Central memory CD8-positive, alpha-beta T cell (primary cell): ENCODE measurements around the gene GRIA4.
"Not testable (repeated sequence)": the region's sequence is repeated elsewhere in the genome, so short reads cannot be mapped to it uniquely, and the experiment has no call there.

Experiments
- ATAC-seq: fragments of 150-1000 bp; cut with Tn5 transposase; replicated peaks from 2 replicates; pipeline ENCODE4 v1.10.0; 2022; ENCODE audit warnings: mild to moderate bottlenecking, moderate FRiP score, moderate number of reproducible peaks; ENCODE audit not compliant: poor library complexity, severe bottlenecking; ENCODE audit errors: extremely low read depth
- DNase-seq, 2 donors: peaks; one replicate each; pipeline ENCODE4 v3.0.0; 2021; ENCODE audit warnings: low spot score in 2 of 2
- H3K27ac Mint-ChIP-seq: one replicate; pipeline ENCODE4 v1.8.0; 2022; ENCODE audit warnings: low read depth, mild to moderate bottlenecking, moderate library complexity, mixed read lengths
- H3K27me3 Mint-ChIP-seq: one replicate; pipeline ENCODE4 v1.8.0; 2022; ENCODE audit warnings: mixed read lengths
- H3K36me3 Mint-ChIP-seq: one replicate; pipeline ENCODE4 v1.8.0; 2022; ENCODE audit warnings: mild to moderate bottlenecking, moderate library complexity, mixed read lengths; ENCODE audit not compliant: insufficient read depth
- H3K4me1 Mint-ChIP-seq: one replicate; pipeline ENCODE4 v1.8.0; 2022; ENCODE audit warnings: mixed read lengths
- H3K4me3 Mint-ChIP-seq: one replicate; pipeline ENCODE4 v1.8.0; 2022; ENCODE audit warnings: mild to moderate bottlenecking, moderate library complexity, mixed read lengths
- H3K9me3 Mint-ChIP-seq: one replicate; pipeline ENCODE4 v1.8.0; 2022; ENCODE audit warnings: mixed read lengths

The GRIA4 gene

GRCh38 chr11:105863523-105863922 is 253.7 kb downstream of the GRIA4 start:
- H3K27ac Mint-ChIP-seq, result no peak overlapping the region
- ATAC-seq (no peak), DNase-seq (no peak)
- no peaks in the 10 kb centered on the region for H3K4me1 Mint-ChIP-seq
- no peak overlapping the region for H3K4me3 Mint-ChIP-seq
- H3K36me3 Mint-ChIP-seq, result no peaks in the 10 kb centered on the region
- no peaks in the 10 kb centered on the region for H3K9me3 Mint-ChIP-seq
- H3K27me3 Mint-ChIP-seq, result peaks cover 23% of the 10 kb centered on the region

- no peak overlapping the region for H3K27ac Mint-ChIP-seq
- ATAC-seq (no peak), DNase-seq (no peak)
- peaks cover 24% of the 10 kb centered on the region for H3K27me3 Mint-ChIP-seq
- H3K9me3 Mint-ChIP-seq, result no peaks in the 10 kb centered on the region
- no peak overlapping the region for H3K4me3 Mint-ChIP-seq
- H3K4me1 Mint-ChIP-seq, result no peaks in the 10 kb centered on the region
- H3K36me3 Mint-ChIP-seq, result no peaks in the 10 kb centered on the region
Measured at GRCh38 chr11:105867742-105868141, 257.9 kb downstream of the GRIA4 start.

- Mint-ChIP-seq H3K9me3 (no peaks in the 10 kb centered on the region), H3K36me3 (no peaks in the 10 kb centered on the region), H3K27me3 (peaks cover 24% of the 10 kb centered on the region), H3K4me3 (no peak overlapping the region), H3K4me1 (no peaks in the 10 kb centered on the region), H3K27ac (no peak overlapping the region)
- ATAC-seq (no peak), DNase-seq (no peak)
Measured at GRCh38 chr11:105868762-105869285, 259.0 kb downstream of the GRIA4 start.

GRCh38 chr11:105870516-105871113 is 260.7 kb downstream of the GRIA4 start:
- peaks cover 24% of the 10 kb centered on the region for H3K27me3 Mint-ChIP-seq
- H3K4me1 Mint-ChIP-seq, result no peaks in the 10 kb centered on the region
- DNase-seq (no peak), ATAC-seq (no peak)
- H3K9me3 Mint-ChIP-seq, result peaks cover under 1% of the 10 kb centered on the region
- H3K27ac Mint-ChIP-seq, result no peak overlapping the region
- H3K4me3 Mint-ChIP-seq, result no peak overlapping the region
- H3K36me3 Mint-ChIP-seq, result no peaks in the 10 kb centered on the region

- Mint-ChIP-seq H3K27ac (no peak overlapping the region), H3K9me3 (peaks cover 6% of the 10 kb centered on the region)
Measured at GRCh38 chr11:105878510-105878909, 268.6 kb downstream of the GRIA4 start.

GRCh38 chr11:105878927-105879326 is 269.1 kb downstream of the GRIA4 start:
- H3K4me3 Mint-ChIP-seq, ATAC-seq, H3K4me1 Mint-ChIP-seq, H3K36me3 Mint-ChIP-seq, DNase-seq, H3K27ac Mint-ChIP-seq, H3K9me3 Mint-ChIP-seq: not testable (repeated sequence)
- peaks cover 12% of the 10 kb centered on the region for H3K27me3 Mint-ChIP-seq

More at GRCh38 chr11:105878510-105878909, 268.6 kb downstream of the GRIA4 start:
- Mint-ChIP-seq H3K4me3 (no peak overlapping the region), H3K27me3 (peaks cover 12% of the 10 kb centered on the region), H3K36me3 (no peaks in the 10 kb centered on the region), H3K4me1 (no peaks in the 10 kb centered on the region)
- ATAC-seq, result no peak
- DNase-seq, result no peak

GRCh38 chr11:105881027-105881426 is 271.2 kb downstream of the GRIA4 start:
- Mint-ChIP-seq H3K9me3 (peaks cover 1% of the 10 kb centered on the region), H3K4me1 (no peaks in the 10 kb centered on the region), H3K4me3 (no peak overlapping the region), H3K27ac (no peak overlapping the region), H3K36me3 (no peaks in the 10 kb centered on the region), H3K27me3 (peaks cover 12% of the 10 kb centered on the region)
- ATAC-seq, result no peak
- DNase-seq, result no peak

GRCh38 chr11:105884436-105884835 is 274.6 kb downstream of the GRIA4 start:
- no peaks in the 10 kb centered on the region for H3K27me3 Mint-ChIP-seq
- ATAC-seq (no peak), DNase-seq (no peak)
- no peak overlapping the region for H3K4me3 Mint-ChIP-seq
- H3K9me3 Mint-ChIP-seq, result no peaks in the 10 kb centered on the region
- H3K27ac Mint-ChIP-seq, result no peak overlapping the region
- H3K36me3 Mint-ChIP-seq, result no peaks in the 10 kb centered on the region
- no peaks in the 10 kb centered on the region for H3K4me1 Mint-ChIP-seq

GRCh38 chr11:105891685-105892084 is 281.8 kb downstream of the GRIA4 start:
- Mint-ChIP-seq H3K4me1 (no peaks in the 10 kb centered on the region), H3K36me3 (no peaks in the 10 kb centered on the region), H3K27ac (no peak overlapping the region), H3K9me3 (no peaks in the 10 kb centered on the region), H3K27me3 (no peaks in the 10 kb centered on the region), H3K4me3 (no peak overlapping the region)
- DNase-seq, result no peak
- no peak for ATAC-seq

GRCh38 chr11:105897161-105897560 is 287.3 kb downstream of the GRIA4 start:
- ATAC-seq (no peak), DNase-seq (no peak)
- no peak overlapping the region for H3K27ac Mint-ChIP-seq
- no peaks in the 10 kb centered on the region for H3K9me3 Mint-ChIP-seq
- no peaks in the 10 kb centered on the region for H3K4me1 Mint-ChIP-seq
- H3K36me3 Mint-ChIP-seq, result no peaks in the 10 kb centered on the region
- peaks cover 24% of the 10 kb centered on the region for H3K27me3 Mint-ChIP-seq
- H3K4me3 Mint-ChIP-seq, result no peak overlapping the region

- no peak overlapping the region for H3K4me3 Mint-ChIP-seq
- no peaks in the 10 kb centered on the region for H3K36me3 Mint-ChIP-seq
- H3K4me1 Mint-ChIP-seq, result no peaks in the 10 kb centered on the region
- H3K9me3 Mint-ChIP-seq, result no peaks in the 10 kb centered on the region
- ATAC-seq (no peak), DNase-seq (no peak)
- H3K27ac Mint-ChIP-seq, result no peak overlapping the region
- peaks cover 33% of the 10 kb centered on the region for H3K27me3 Mint-ChIP-seq
Measured at GRCh38 chr11:105899772-105900171, 289.9 kb downstream of the GRIA4 start.

GRCh38 chr11:105900515-105901035 is 290.7 kb downstream of the GRIA4 start:
- DNase-seq (no peak), ATAC-seq (no peak)
- H3K4me3 Mint-ChIP-seq, result no peak overlapping the region
- H3K4me1 Mint-ChIP-seq, result no peaks in the 10 kb centered on the region
- H3K36me3 Mint-ChIP-seq, result no peaks in the 10 kb centered on the region
- no peak overlapping the region for H3K27ac Mint-ChIP-seq
- no peaks in the 10 kb centered on the region for H3K9me3 Mint-ChIP-seq
- peaks cover 33% of the 10 kb centered on the region for H3K27me3 Mint-ChIP-seq

GRCh38 chr11:105903113-105903512 is 293.2 kb downstream of the GRIA4 start:
- Mint-ChIP-seq H3K9me3 (no peaks in the 10 kb centered on the region), H3K27ac (no peak overlapping the region), H3K36me3 (no peaks in the 10 kb centered on the region), H3K4me1 (no peaks in the 10 kb centered on the region), H3K27me3 (peaks cover 33% of the 10 kb centered on the region), H3K4me3 (no peak overlapping the region)
- no peak for ATAC-seq
- no peak for DNase-seq
